Keratinocyte (primary cell): ENCODE data around the gene RARS2. TPM values are rescaled to one million over a fixed set of nuclear protein-coding genes. Genes with fewer than 3 reads are reported as not detected.
"Not testable (repeated sequence)": the region's sequence is repeated elsewhere in the genome, so short reads cannot be mapped to it uniquely, and the experiment has no call there.

Experiments
- DNase-seq: peaks from one replicate; pipeline ENCODE4 v3.0.0-alpha.2; 2011; ENCODE audit warnings: low read depth, missing footprints, low spot score
- FAIRE-seq: peaks from 2 replicates; lab custom pipeline; 2011; peaks lifted over from hg19 to GRCh38; lab: Jason Lieb, UNC
- H2AFZ ChIP-seq: 2 replicates; pipeline ENCODE4 v1.6.0; 2012; ENCODE audit warnings: low read length, control low read depth, inconsistent platforms; ENCODE audit not compliant: control insufficient read depth
- H3K27ac ChIP-seq: 2 replicates; pipeline ENCODE4 v1.5.1; 2011; ENCODE audit warnings: low read length; ENCODE audit not compliant: control insufficient read depth, insufficient read depth
- H3K27me3 ChIP-seq: 3 replicates; pipeline ENCODE4 v1.6.0; 2011; ENCODE audit warnings: low read length; ENCODE audit not compliant: control insufficient read depth, insufficient read depth; ENCODE audit errors: extremely low read depth
- H3K36me3 ChIP-seq, 2 experiments: 2 replicates in 1 of 2; 3 replicates in 1 of 2; pipeline ENCODE4 v1.5.1; 2011; ENCODE audit warnings: low read length in 2 of 2, mild to moderate bottlenecking in 1 of 2; ENCODE audit not compliant: control insufficient read depth in 2 of 2, insufficient read depth in 2 of 2; ENCODE audit errors: extremely low read depth in 1 of 2
- H3K4me1 ChIP-seq: 3 replicates; pipeline ENCODE4 v1.5.1; 2011; ENCODE audit warnings: low read length; ENCODE audit not compliant: control insufficient read depth, insufficient read depth; ENCODE audit errors: extremely low read depth
- H3K4me2 ChIP-seq: 3 replicates; pipeline ENCODE4 v1.6.0; 2011; ENCODE audit warnings: low read depth, low read length; ENCODE audit not compliant: control insufficient read depth, insufficient read depth; ENCODE audit errors: extremely low read depth
- H3K4me3 ChIP-seq, 3 experiments: fragments of 200-600 bp in 1 of 3; sonication (generic) in 1 of 3; 2 replicates in 2 of 3; 3 replicates in 1 of 3; pipeline ENCODE4 v1.5.1; 2011 to 2016; ENCODE audit warnings: low read length in 3 of 3, mild to moderate bottlenecking in 3 of 3, control low read depth in 2 of 3, inconsistent platforms in 1 of 3, low read depth in 1 of 3, mixed read lengths in 1 of 3, mixed run types in 1 of 3, moderate library complexity in 1 of 3; ENCODE audit not compliant: control insufficient read depth in 2 of 3, insufficient read depth in 2 of 3; ENCODE audit errors: extremely low read depth in 1 of 3
- H3K79me2 ChIP-seq: 2 replicates; pipeline ENCODE4 v1.6.0; 2012; ENCODE audit warnings: low read length; ENCODE audit not compliant: control insufficient read depth, insufficient read depth
- H3K9ac ChIP-seq: 3 replicates; pipeline ENCODE4 v1.6.0; 2011; ENCODE audit warnings: low read length; ENCODE audit not compliant: control insufficient read depth, insufficient read depth; ENCODE audit errors: extremely low read depth
- H3K9me1 ChIP-seq: 3 replicates; pipeline ENCODE4 v1.6.0; 2011; ENCODE audit warnings: low read length; ENCODE audit not compliant: control insufficient read depth, insufficient read depth; ENCODE audit errors: extremely low read depth
- H3K9me3 ChIP-seq: 2 replicates; pipeline ENCODE4 v1.5.1; 2012; ENCODE audit warnings: low read depth, low read length; ENCODE audit not compliant: control insufficient read depth
- H4K20me1 ChIP-seq: 3 replicates; pipeline ENCODE4 v1.6.0; 2011; ENCODE audit warnings: low read length; ENCODE audit not compliant: control insufficient read depth, insufficient read depth; ENCODE audit errors: extremely low read depth
- EZH2 ChIP-seq: IDR thresholded peaks from one replicate; pipeline ENCODE4 v1.6.1; 2012; ENCODE audit warnings: inconsistent platforms, mild to moderate bottlenecking, low read length, moderate library complexity
- dilution Hi-C: fragments of 300-500 bp; cut with MboI; formaldehyde crosslinking; loops from one replicate; pipeline ENCODE4 v1.7.0; 2020; ENCODE audit warnings: low sequenced_read_pairs; ENCODE audit not compliant: extremely low pct_ligation_motif_present
- polyA plus RNA-seq, 5 experiments: library from polyadenylated mRNA; depleted of rRNA in 3 of 5; stranded (reverse) in 3 of 5; stranded (forward) in 1 of 5; unstranded in 1 of 5; fragments of >200 nt; gene quantifications; 1 replicate in 1 of 5; 2 replicates in 3 of 5; 3 replicates in 1 of 5; pipeline versions ENCODE4 v1.2.1 to v1.2.3, GENCODE V29; 2011 to 2012; ENCODE audit warnings: missing spikeins in 2 of 5, low read depth in 1 of 5, low replicate concordance in 1 of 5
- TF ChIP-seq, protein P1 (sequence below), 3 experiments: IDR thresholded peaks in 1 of 3; conservative IDR thresholded peaks in 1 of 3; optimal IDR thresholded peaks in 1 of 3; 2 replicates in 2 of 3; 3 replicates in 1 of 3; pipeline versions ENCODE3 to v1.5.1; 2011; ENCODE audit warnings: low read length in 3 of 3, mild to moderate bottlenecking in 3 of 3, moderate library complexity in 2 of 3, control low read depth in 1 of 3, inconsistent platforms in 1 of 3; ENCODE audit not compliant: insufficient read depth in 2 of 3; ENCODE audit errors: extremely low read depth in 1 of 3

RARS2 gene
- polyA plus RNA-seq, 1 donor (not counting 4 experiments of a cell fraction or from before 2014, with no cell fraction given) = 20.3 TPM

DNA sequence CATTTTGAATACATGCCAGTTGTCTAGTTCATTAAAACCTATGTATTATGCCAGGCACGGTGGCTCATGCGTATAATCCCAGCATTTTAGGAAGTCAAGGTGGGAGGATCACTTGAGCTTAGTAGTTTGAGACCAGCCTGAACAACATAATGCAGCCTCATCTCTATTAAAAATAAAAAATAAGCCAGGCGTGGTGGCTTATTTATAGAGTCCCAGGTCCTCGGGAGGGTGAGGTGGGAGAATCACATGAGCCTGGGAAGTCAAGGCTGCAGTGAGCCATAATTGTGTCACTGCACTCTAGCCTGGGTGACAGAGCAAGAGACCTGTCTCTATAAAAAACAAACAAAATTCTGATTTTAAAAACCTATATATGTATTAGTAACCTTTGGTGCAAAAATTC lies 27.6 kb upstream of the RARS2 start:
- no peak for DNase-seq
- Histone ChIP-seq H3K4me1 (no peaks in the 10 kb centered on the region), H3K27ac (no peak overlapping the region), H3K79me2 (no peaks in the 10 kb centered on the region), H3K27me3 (no peaks in the 10 kb centered on the region), H2AFZ (no peak overlapping the region), H3K4me3 (no peak overlapping the region), H4K20me1 (no peaks in the 10 kb centered on the region), H3K9me1 (no peaks in the 10 kb centered on the region), H3K36me3 (peaks cover 0 to 7% of the 10 kb centered on the region in 2 experiments), H3K9me3 (no peaks in the 10 kb centered on the region), H3K9ac (no peak overlapping the region), H3K4me2 (no peak overlapping the region)
- dilution Hi-C loops = no loop called here
- TF ChIP-seq EZH2 = no peak
- TF ChIP-seq, protein P1, sequence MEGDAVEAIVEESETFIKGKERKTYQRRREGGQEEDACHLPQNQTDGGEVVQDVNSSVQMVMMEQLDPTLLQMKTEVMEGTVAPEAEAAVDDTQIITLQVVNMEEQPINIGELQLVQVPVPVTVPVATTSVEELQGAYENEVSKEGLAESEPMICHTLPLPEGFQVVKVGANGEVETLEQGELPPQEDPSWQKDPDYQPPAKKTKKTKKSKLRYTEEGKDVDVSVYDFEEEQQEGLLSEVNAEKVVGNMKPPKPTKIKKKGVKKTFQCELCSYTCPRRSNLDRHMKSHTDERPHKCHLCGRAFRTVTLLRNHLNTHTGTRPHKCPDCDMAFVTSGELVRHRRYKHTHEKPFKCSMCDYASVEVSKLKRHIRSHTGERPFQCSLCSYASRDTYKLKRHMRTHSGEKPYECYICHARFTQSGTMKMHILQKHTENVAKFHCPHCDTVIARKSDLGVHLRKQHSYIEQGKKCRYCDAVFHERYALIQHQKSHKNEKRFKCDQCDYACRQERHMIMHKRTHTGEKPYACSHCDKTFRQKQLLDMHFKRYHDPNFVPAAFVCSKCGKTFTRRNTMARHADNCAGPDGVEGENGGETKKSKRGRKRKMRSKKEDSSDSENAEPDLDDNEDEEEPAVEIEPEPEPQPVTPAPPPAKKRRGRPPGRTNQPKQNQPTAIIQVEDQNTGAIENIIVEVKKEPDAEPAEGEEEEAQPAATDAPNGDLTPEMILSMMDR (optimal IDR thresholded peaks at IDR 0.05 in 1 of 3, IDR thresholded peaks at IDR 0.05 in 1 of 3, conservative IDR thresholded peaks at IDR 0.05 in 1 of 3; ENCODE audit: extremely low read depth in 1 of 3, insufficient read depth in 2 of 3, low read length in 3 of 3) = no peak
- no peak for FAIRE-seq

DNA sequence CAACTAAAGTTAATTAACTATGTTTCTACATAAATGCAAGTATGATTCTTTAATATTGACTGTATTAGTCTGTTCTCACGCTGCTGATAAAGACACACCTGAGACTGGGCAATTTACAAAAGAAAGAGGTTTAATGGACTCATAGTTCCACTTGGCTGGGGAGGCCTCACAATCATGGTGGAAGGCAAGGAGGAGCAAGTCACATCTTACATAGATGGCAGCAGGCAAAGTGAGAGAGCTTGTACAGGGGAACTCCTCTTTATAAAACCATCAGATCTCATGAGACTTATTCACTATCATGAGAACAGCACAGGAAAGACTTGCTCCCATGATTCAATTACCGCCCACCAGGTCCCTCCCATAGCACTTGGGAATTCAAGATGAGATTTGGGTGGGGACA lies 23.2 kb upstream of the RARS2 start:
- not testable (repeated sequence) for DNase-seq, FAIRE-seq, H3K4me2 ChIP-seq

DNA sequence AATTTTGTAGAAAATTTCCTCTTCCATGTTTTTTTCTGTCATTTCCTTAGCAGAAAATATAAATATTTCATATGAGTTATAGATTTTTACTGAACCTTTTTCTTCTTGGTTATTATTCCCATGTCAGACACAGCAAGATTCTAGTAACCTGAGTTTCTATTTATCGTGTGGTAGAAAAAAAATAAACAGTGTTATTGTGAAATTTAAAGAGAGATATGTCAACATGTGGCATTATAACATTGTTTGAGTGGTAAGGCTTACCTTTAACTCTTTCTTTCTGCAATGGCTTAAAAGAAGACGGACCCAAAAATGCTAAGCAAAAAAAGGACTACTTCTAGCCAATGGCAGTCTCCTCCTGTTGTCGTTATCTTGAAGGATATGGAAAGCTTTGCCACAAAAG lies 19.0 kb upstream of the RARS2 start:
- no peak overlapping the region for H3K4me2 ChIP-seq
- H4K20me1 ChIP-seq = no peaks in the 10 kb centered on the region
- FAIRE-seq = no peak
- no peak overlapping the region for H3K4me3 ChIP-seq
- dilution Hi-C loops = no loop called here
- no peaks in the 10 kb centered on the region for H3K4me1 ChIP-seq
- no peak overlapping the region for H3K9ac ChIP-seq
- TF ChIP-seq EZH2 = no peak
- TF ChIP-seq, protein P1 (optimal IDR thresholded peaks at IDR 0.05 in 1 of 3, IDR thresholded peaks at IDR 0.05 in 1 of 3, conservative IDR thresholded peaks at IDR 0.05 in 1 of 3; ENCODE audit: extremely low read depth in 1 of 3, insufficient read depth in 2 of 3, low read length in 3 of 3) = no peak
- H3K9me3 ChIP-seq = no peaks in the 10 kb centered on the region
- H3K27me3 ChIP-seq = no peaks in the 10 kb centered on the region
- no peaks in the 10 kb centered on the region for H3K79me2 ChIP-seq
- H3K27ac ChIP-seq = no peak overlapping the region
- no peaks in the 10 kb centered on the region for H3K9me1 ChIP-seq
- H3K36me3 ChIP-seq = peaks cover 3 to 6% of the 10 kb centered on the region in 2 experiments
- no peak overlapping the region for H2AFZ ChIP-seq
- no peak for DNase-seq

More for the DNA sequence above, 23.2 kb upstream of the RARS2 start:
- H3K9me1 ChIP-seq, H4K20me1 ChIP-seq, H3K79me2 ChIP-seq, dilution Hi-C loops, H3K27me3 ChIP-seq, H3K4me1 ChIP-seq, H3K36me3 ChIP-seq, H3K9me3 ChIP-seq, H3K9ac ChIP-seq, H3K27ac ChIP-seq, H3K4me3 ChIP-seq, H2AFZ ChIP-seq: not testable (repeated sequence)
